Measurements from ENCODE around the gene CNGA2. TPM values are rescaled to one million over a fixed set of nuclear protein-coding genes. Genes with fewer than 3 reads are reported as not detected.

Gene CNGA2
- total and polyA plus RNA-seq, 10 of the 15 experiments (the other 5 are each of a cell fraction or from before 2014, with no cell fraction given) = not detected

DNA sequence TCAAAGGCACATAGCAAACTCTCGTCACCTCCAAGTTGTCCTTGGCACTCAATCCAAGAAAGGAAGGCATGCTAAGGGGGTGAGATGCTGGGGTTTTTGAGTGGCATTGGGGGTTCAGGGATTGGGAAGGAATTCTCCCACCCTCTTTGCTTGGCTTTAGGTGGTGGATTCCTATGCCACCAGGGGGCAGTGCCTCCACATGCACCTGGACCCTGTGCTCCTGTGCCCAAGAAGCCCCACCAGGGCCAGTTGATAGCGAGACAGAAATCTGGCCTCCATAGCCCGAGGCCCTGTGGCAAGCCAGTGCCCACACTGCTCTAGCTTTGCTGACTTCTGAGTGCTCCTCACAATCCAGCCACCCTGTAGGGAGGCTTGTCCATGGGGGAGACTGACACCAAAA is 20.7 kb upstream of the CNGA2 start:
- in situ Hi-C loops (cut with MboI) = no loop called here
- ChIA-PET RAD21 (ENCODE audit: unreplicated experiment) (no interaction called here), POLR2A (interaction anchor here (0.5 kb wide), 1 partner anchor 805 kb away, joined by 3 read pairs; no protein-coding TSS in a partner anchor), CTCF (interaction anchor here (0.8 to 1.2 kb wide), 3 partner anchors 20 to 750 kb away, joined by 3 read pairs; partner anchors contain the start of gene CNGA2), SMC1A (ENCODE audit: uncharacterized antibody, unreplicated experiment) (interaction anchor here (1.6 kb wide), 1 partner anchor 921 kb away, joined by 3 read pairs; no protein-coding TSS in a partner anchor)
- H3K4me1 ChIP-seq (ENCODE audit: control insufficient read depth, insufficient read depth, low read length) = no peaks in the 10 kb centered on the region
- no peak overlapping the region for H3K27ac ChIP-seq (ENCODE audit: control insufficient read depth, insufficient read depth)
- ATAC-seq (peak; percentile 83), DNase-seq (ENCODE audit: low read depth, low spot score) (no peak), FAIRE-seq (no peak)
- TF ChIP-seq CTCF (IDR thresholded peaks at IDR 0.05 in 2 of 3, conservative IDR thresholded peaks at IDR 0.05 in 1 of 3; ENCODE audit: control insufficient read depth in 2 of 3, extremely low read depth in 1 of 3, insufficient read depth in 1 of 3, low read depth in 3 of 3, low read length in 3 of 3) = peak; percentile 52 to 66 (median 53); a peak in 5 of 6 replicates
- no peak for TF ChIP-seq SIX5 (IDR thresholded peaks at IDR 0.05; ENCODE audit: low read depth, low read length, severe bottlenecking)
- peak; percentile 38 for TF ChIP-seq RAD21 (IDR thresholded peaks at IDR 0.05; ENCODE audit: insufficient read depth, low read depth, low read length)
- TF ChIP-seq E2F4 (IDR thresholded peaks at IDR 0.05; ENCODE audit: low read depth, low read length) = no peak
- no peak for TF ChIP-seq ATF7 (IDR thresholded peaks at IDR 0.05; ENCODE audit: low read depth)
- peak; percentile 33; the same call in 1 of the 2 replicates for TF ChIP-seq SMC3 (IDR thresholded peaks at IDR 0.05; ENCODE audit: borderline replicate concordance, low read length)
- intact Hi-C loops (cut with micrococcal nuclease; ENCODE audit: unreplicated experiment) = no loop called here
- BruUV-seq (replicated peaks) = no TSS peak
- H3K9me3 ChIP-seq (replicated peaks; ENCODE audit: control insufficient read depth, insufficient read depth, low read length) = no peaks in the 10 kb centered on the region
- H3K36me3 ChIP-seq (ENCODE audit: control insufficient read depth in 2 of 2, insufficient read depth in 2 of 2, low read length in 1 of 2) = no peaks in the 10 kb centered on the region
- H3K79me2 ChIP-seq (ENCODE audit: control insufficient read depth, insufficient read depth, low read length) = no peaks in the 10 kb centered on the region
- H2AFZ ChIP-seq (ENCODE audit: control insufficient read depth, low read depth, low read length) = no peak overlapping the region
- H3K27me3 ChIP-seq (replicated peaks in 1 of 2; ENCODE audit: control insufficient read depth in 2 of 2, insufficient read depth in 2 of 2, low read length in 1 of 2) = no peaks in the 10 kb centered on the region
- H4K20me1 ChIP-seq (ENCODE audit: control insufficient read depth, insufficient read depth) = no peaks in the 10 kb centered on the region
- WGBS (ENCODE audit: insufficient coverage, insufficient replicate concordance, low lambda C conversion rate, missing lambda C conversion rate) = 0% methylated on average over 3 of the region's 3 CpGs
- no peak overlapping the region for H3K4me2 ChIP-seq (ENCODE audit: control insufficient read depth, insufficient read depth)
- H3K4me3 ChIP-seq = no peak overlapping the region
- H3K9ac ChIP-seq (ENCODE audit: control insufficient read depth, insufficient read depth, low read length) = no peak overlapping the region

Measured in GM12878 (cell line).